K562 (cell line): ENCODE measurements around the gene MBOAT2. TPM values are rescaled to one million over a fixed set of nuclear protein-coding genes. Genes with fewer than 3 reads are reported as not detected.
A peak's percentile ranks its signal among the peaks of the same experiment; 100 is the strongest.

Experiments used
- ATAC-seq: fragments of 200-7000 bp; cut with Tn5 transposase; 3 replicates; pipeline ENCODE4 v1.9.1; 2020; ENCODE audit warnings: moderate library complexity
- BruUV-seq: library from RNA; stranded (reverse); fragments of 400-500 nt; replicated peaks from 2 replicates; lab custom pipeline; 2021; lab: Mats Ljungman, UMichigan
- CTCF ChIA-PET: fragments of 300-600 bp; formaldehyde crosslinking; extraction: SDS; loops from one replicate; lab custom pipeline; 2021; ENCODE audit warnings: low intra/inter-chr PET ratio; lab: Yijun Ruan, JAX
- POLR2A ChIA-PET: fragments of 300-600, 350-650 bp; sonication (Branson Sonifier 250); formaldehyde crosslinking; extraction: SDS; loops from one replicate; lab custom pipeline; 2021; ENCODE audit warnings: antibody characterized with exemption, inconsistent platforms; lab: Yijun Ruan, JAX
- DNase-seq, 4 experiments: peaks; one replicate each; pipeline versions ENCODE4 v3.0.0 to v3.0.0-alpha.2; 2011 to 2018; ENCODE audit warnings: low spot score in 3 of 4, mixed read lengths in 3 of 4; ENCODE audit errors: extremely low read depth in 1 of 4
- FAIRE-seq: peaks from 2 replicates; lab custom pipeline; 2011; peaks lifted over from hg19 to GRCh38; lab: Jason Lieb, UNC
- H2AFZ ChIP-seq: 2 replicates; pipeline ENCODE4 v1.6.0; 2011; ENCODE audit warnings: low read depth, low read length, control low read depth, inconsistent platforms
- H3K27ac ChIP-seq: fragments of 200-600 bp; 3 replicates; pipeline ENCODE4 v1.8.0; 2011; ENCODE audit warnings: low read depth, mild to moderate bottlenecking, control low read depth, inconsistent platforms, low read length, moderate library complexity, mixed read lengths; ENCODE audit errors: extremely low read depth
- H3K27me3 ChIP-seq, 2 experiments: fragments of 300-600 bp in 1 of 2; 2 replicates in 1 of 2; 3 replicates in 1 of 2; pipeline versions ENCODE4 v1.6.0 to v1.8.0; 2011; ENCODE audit warnings: inconsistent platforms in 2 of 2, low read length in 2 of 2, mild to moderate bottlenecking in 1 of 2, mixed read lengths in 1 of 2, moderate library complexity in 1 of 2; ENCODE audit not compliant: control insufficient read depth in 2 of 2, insufficient read depth in 2 of 2
- H3K36me3 ChIP-seq: fragments of 300-600 bp; 3 replicates; pipeline ENCODE4 v1.8.0; 2011; ENCODE audit warnings: mild to moderate bottlenecking, low read length, inconsistent platforms; ENCODE audit not compliant: control insufficient read depth, insufficient read depth
- H3K4me1 ChIP-seq, 2 experiments: fragments of 200-600 bp in 1 of 2; replicated peaks in 1 of 2; 2 replicates in 1 of 2; 3 replicates in 1 of 2; pipeline versions ENCODE4 v1.5.1 to v1.8.0; 2011; ENCODE audit warnings: inconsistent platforms in 2 of 2, low read length in 2 of 2, mild to moderate bottlenecking in 1 of 2, mixed read lengths in 1 of 2, moderate library complexity in 1 of 2; ENCODE audit not compliant: control insufficient read depth in 2 of 2, insufficient read depth in 2 of 2
- H3K4me2 ChIP-seq: 2 replicates; pipeline ENCODE4 v1.6.1; 2011; ENCODE audit warnings: low read length, control low read depth, inconsistent platforms, mixed read lengths; ENCODE audit not compliant: insufficient read depth
- H3K4me3 ChIP-seq: fragments of 200-600 bp; sonication (generic), shearing (Covaris generic); 2 replicates; pipeline ENCODE4 v1.5.1; 2016; ENCODE audit warnings: control low read depth, inconsistent platforms
- H3K79me2 ChIP-seq: fragments of 200-600 bp; 3 replicates; pipeline ENCODE4 v1.8.0; 2011; ENCODE audit warnings: low read length, inconsistent platforms; ENCODE audit not compliant: control insufficient read depth, insufficient read depth
- H3K9ac ChIP-seq, 2 experiments: 2 replicates each; pipeline versions ENCODE4 v1.6.0 to v1.6.1; 2011; ENCODE audit warnings: low read depth in 2 of 2, low read length in 2 of 2, control low read depth in 1 of 2, inconsistent platforms in 1 of 2, mild to moderate bottlenecking in 1 of 2, mixed read lengths in 1 of 2; ENCODE audit not compliant: insufficient read depth in 1 of 2
- H3K9me1 ChIP-seq: one replicate; pipeline ENCODE4 v1.6.0; 2011; ENCODE audit warnings: inconsistent platforms, mild to moderate bottlenecking, low read length, moderate library complexity; ENCODE audit not compliant: control insufficient read depth, insufficient read depth
- H3K9me3 ChIP-seq: replicated peaks from 2 replicates; pipeline ENCODE4 v1.5.1; 2011; ENCODE audit warnings: low read depth, low read length, inconsistent platforms; ENCODE audit not compliant: control insufficient read depth, insufficient read depth
- H4K20me1 ChIP-seq: replicated peaks from 2 replicates; pipeline ENCODE4 v1.6.1; 2011; ENCODE audit warnings: low read length, inconsistent platforms, mixed read lengths; ENCODE audit not compliant: control insufficient read depth, insufficient read depth
- HDAC8 ChIP-seq: fragments of 450-650 bp; IDR thresholded peaks from 2 replicates; pipeline ENCODE4 v1.6.1; 2016; ENCODE audit warnings: mild to moderate bottlenecking, missing genetic modification characterization, moderate library complexity, missing compliant biosample characterization
- KDM4B ChIP-seq, 2 experiments: fragments of 450-650 bp in 1 of 2; sonication (generic) in 1 of 2; IDR thresholded peaks; 2 replicates each; pipeline ENCODE4 v1.6.1; 2016 to 2017; ENCODE audit warnings: borderline replicate concordance in 2 of 2, antibody characterized with exemption in 1 of 2, low read depth in 1 of 2, mild to moderate bottlenecking in 1 of 2
- MCM7 ChIP-seq, 2 experiments: fragments of 450-650 bp; IDR thresholded peaks; 2 replicates each; pipeline ENCODE4 v1.6.1; 2016 to 2018
- MECOM ChIP-seq: fragments of 250-450 bp; sonication (Bioruptor Pico); IDR thresholded peaks from 2 replicates; pipeline ENCODE4 v1.8.0; 2022; ENCODE audit warnings: inconsistent platforms
- NRF1 ChIP-seq, 2 experiments: fragments of 450-650 bp; IDR thresholded peaks in 1 of 2; conservative IDR thresholded peaks in 1 of 2; 2 replicates each; pipeline ENCODE4 v1.6.1; 2014; ENCODE audit warnings: mild to moderate bottlenecking in 2 of 2
- ZNF695 ChIP-seq: fragments of 450-650 bp; formaldehyde crosslinking; IDR thresholded peaks from 2 replicates; pipeline ENCODE4 v1.4.0; 2020; ENCODE audit warnings: mild to moderate bottlenecking, moderate library complexity
- WGBS: fragments of 100-300 bp; shearing (Covaris generic); methylation state at CpG from one replicate; pipeline ENCODE4 v1.1.6; 2016; ENCODE audit warnings: low coverage, mixed read lengths; ENCODE audit not compliant: insufficient coverage; ENCODE audit errors: missing lambda C conversion rate; 5-methylcytosine and 5-hydroxymethylcytosine counted together
- in situ Hi-C: fragments of 300-500 bp; cut with MboI; formaldehyde crosslinking; loops from 4 replicates; pipeline ENCODE4 v1.15.0; 2018; ENCODE audit warnings: inconsistent platforms, mixed read lengths
- intact Hi-C: fragments of 100-400 bp; cut with micrococcal nuclease; formaldehyde crosslinking; loops from 2 replicates; pipeline ENCODE4 v1.14.2; 2022
- polyA plus RNA-seq, 8 experiments: library from polyadenylated mRNA; depleted of rRNA in 4 of 8; stranded (reverse) in 5 of 8; unstranded in 3 of 8; fragments of >200 nt; fragmentation: Nextera tagmentation in 2 of 8; fragmentation: Illumina TruSeq in 1 of 8; extraction: Ambion mirVana in 2 of 8; extraction: Trizol in 1 of 8; gene quantifications; 2 replicates each; pipeline versions ENCODE4 v1.2.1 to v1.2.3, GENCODE V29; 2011 to 2014; ENCODE audit warnings: inconsistent platforms in 1 of 8, missing spikeins in 1 of 8
- total RNA-seq, 7 experiments: library from RNA; depleted of rRNA in 6 of 7; stranded (reverse); fragments of >200 nt in 6 of 7; fragmentation: Illumina TruSeq in 2 of 7; extraction: Trizol in 2 of 7; gene quantifications; 2 replicates each; pipeline versions ENCODE4 v1.2.1 to v1.2.3, GENCODE V29; 2011 to 2021; ENCODE audit warnings: low replicate concordance in 1 of 7

MBOAT2 gene
- total and polyA plus RNA-seq, 9 of the 15 experiments (the other 6 are each of a cell fraction or from before 2014, with no cell fraction given) = 8.4 to 122 (median 27.6) TPM

DNA sequence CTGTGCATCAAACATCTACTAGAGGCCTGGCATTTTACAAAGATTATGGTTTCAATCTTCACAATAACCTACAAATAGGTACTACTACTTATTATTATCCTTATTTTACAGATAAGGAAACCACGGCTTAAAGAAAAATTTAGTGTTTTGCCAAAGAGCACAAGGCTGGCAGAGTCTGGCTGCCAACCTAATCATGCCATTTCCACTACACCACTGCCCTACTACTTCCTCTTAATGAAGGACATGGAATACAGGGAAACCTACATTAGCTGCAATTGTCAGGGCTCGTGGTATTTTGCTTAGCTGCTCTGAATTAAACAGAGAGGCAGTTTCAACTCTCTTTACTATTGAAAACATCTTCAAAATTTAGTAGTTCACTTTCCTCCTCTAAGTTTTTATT, 5.9 kb downstream of the MBOAT2 start:
- H3K36me3 ChIP-seq = peaks cover 5% of the 10 kb centered on the region
- FAIRE-seq = no peak
- no peak for ATAC-seq
- no peaks in the 10 kb centered on the region for H3K9me3 ChIP-seq
- H3K27ac ChIP-seq = peak overlapping the region; percentile 72; the same call in 2 of the 3 replicates
- intact Hi-C loops = no loop called here
- H3K9ac ChIP-seq = peak overlapping the region in 1 of 2 experiments; percentile 58; a peak in 2 of 4 replicates
- peaks cover 15 to 37% of the 10 kb centered on the region in 2 experiments for H3K4me1 ChIP-seq
- ChIA-PET CTCF (interaction anchor here (1.1 kb wide), 1 partner anchor 11 kb away, joined by 3 read pairs; no protein-coding TSS in a partner anchor), POLR2A (interaction anchor here (0.8 to 1.3 kb wide), 2 partner anchors 10 to 203 kb away, joined by 3 read pairs; no protein-coding TSS in a partner anchor)
- H3K9me1 ChIP-seq = no peaks in the 10 kb centered on the region
- H3K27me3 ChIP-seq = no peaks in the 10 kb centered on the region
- H3K4me3 ChIP-seq = no peak overlapping the region
- no peak overlapping the region for H2AFZ ChIP-seq
- 31% methylated on average over 2 of the region's 2 CpGs for WGBS
- peak overlapping the region; percentile 23; the same call in 1 of the 2 replicates for H3K4me2 ChIP-seq
- TF ChIP-seq MCM7 (IDR thresholded peaks at IDR 0.05) (no peak), KDM4B (IDR thresholded peaks at IDR 0.05; ENCODE audit: borderline replicate concordance in 2 of 2, low read depth in 1 of 2) (no peak), MECOM (CRISPR knock-in tag) (no peak), NRF1 (conservative IDR thresholded peaks at IDR 0.05 in 1 of 2, IDR thresholded peaks at IDR 0.05 in 1 of 2) (no peak), ZNF695 (CRISPR knock-in tag) (no peak), HDAC8 (tag) (no peak)
- H4K20me1 ChIP-seq = no peaks in the 10 kb centered on the region; the same call in 1 of the 2 replicates
- H3K79me2 ChIP-seq = peaks cover 97% of the 10 kb centered on the region
- in situ Hi-C loops = no loop called here
- DNase-seq = no peak
- no TSS peak for BruUV-seq
